HUES64 (cell line): Measurements from ENCODE around the gene ADPRH.
"Not testable (repeated sequence)": the region's sequence is repeated elsewhere in the genome, so short reads cannot be mapped to it uniquely, and the experiment has no call there.

ENCODE experiments used
- H3K27ac ChIP-seq: 2 replicates; pipeline ENCODE4 v1.7.0; 2013; ENCODE audit warnings: low read depth, low read length, inconsistent platforms
- H3K27me3 ChIP-seq: 2 replicates; pipeline ENCODE4 v1.6.1; 2013; ENCODE audit warnings: mild to moderate bottlenecking, low read length; ENCODE audit not compliant: insufficient read depth
- H3K36me3 ChIP-seq: 2 replicates; pipeline ENCODE4 v1.6.1; 2013; ENCODE audit warnings: mild to moderate bottlenecking, low read length; ENCODE audit not compliant: insufficient read depth
- H3K4me1 ChIP-seq: 2 replicates; pipeline ENCODE4 v1.6.1; 2013; ENCODE audit warnings: mild to moderate bottlenecking, low read length, moderate library complexity; ENCODE audit not compliant: insufficient read depth
- H3K4me3 ChIP-seq: 2 replicates; pipeline ENCODE4 v1.5.1; 2013; ENCODE audit warnings: mild to moderate bottlenecking, low read length, moderate library complexity
- H3K9ac ChIP-seq: 2 replicates; pipeline ENCODE4 v1.6.1; 2013; ENCODE audit warnings: mild to moderate bottlenecking, low read depth, low read length
- H3K9me3 ChIP-seq: 2 replicates; pipeline ENCODE4 v1.6.1; 2013; ENCODE audit warnings: low read depth, low read length; ENCODE audit not compliant: insufficient read depth
- WGBS: fragments of 150-250, 120-280 bp; methylation state at CpG from one replicate; pipeline ENCODE4 v1.1.7; 2013; ENCODE audit warnings: missing lambda C conversion rate; 5-methylcytosine and 5-hydroxymethylcytosine counted together

ADPRH gene

GRCh38 chr3:119585856-119586570 lies 6.7 kb downstream of the ADPRH start:
- 0 out of 2 replicates have a peak, but pooled peaks cover 3% of the 10 kb centered on the region for H3K27me3 ChIP-seq
- H3K4me1 ChIP-seq: peaks cover 11% of the 10 kb centered on the region
- whole genome bisulfite sequencing: 94% methylated on average over 11 of the region's 11 CpGs
- H3K9me3 ChIP-seq: no peaks in the 10 kb centered on the region; the same call in 1 of the 2 replicates
- no peak overlapping the region for H3K4me3 ChIP-seq
- no peak overlapping the region for H3K27ac ChIP-seq
- H3K9ac ChIP-seq: no peak overlapping the region
- H3K36me3 ChIP-seq: no peaks in the 10 kb centered on the region

- Histone ChIP-seq H3K4me3 (no peak overlapping the region), H3K27ac (no peak overlapping the region)
- 83% methylated on average over 3 of the region's 3 CpGs for WGBS
Measured at GRCh38 chr3:119586733-119587172, 7.5 kb downstream of the ADPRH start.

DNA sequence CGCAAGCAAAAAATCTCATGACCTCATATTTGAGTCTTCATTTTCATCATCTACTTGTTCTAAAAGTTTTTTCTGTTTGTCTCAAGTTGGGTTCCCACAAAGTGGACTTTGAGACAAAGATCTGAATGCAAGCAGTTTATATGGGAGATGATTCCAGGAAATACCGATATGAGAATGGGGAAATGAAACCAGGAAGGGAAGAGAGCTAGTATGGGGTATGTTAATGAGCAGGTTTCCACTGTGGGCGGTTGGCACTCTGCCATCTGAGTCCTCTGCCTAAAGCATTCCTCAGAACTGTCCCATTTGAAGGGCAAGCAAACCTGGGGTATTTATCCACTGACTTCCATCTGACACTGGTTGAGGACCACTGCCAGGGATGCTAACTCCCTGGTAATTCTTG lies 8.8 kb downstream of the ADPRH start:
- Histone ChIP-seq H3K4me3 (no peak overlapping the region), H3K36me3 (no peaks in the 10 kb centered on the region), H3K27ac (no peak overlapping the region), H3K27me3 (no peaks in the 10 kb centered on the region), H3K9ac (no peak overlapping the region), H3K4me1 (peaks cover 11% of the 10 kb centered on the region), H3K9me3 (no peaks in the 10 kb centered on the region; the same call in 1 of the 2 replicates)
- 90% methylated on average over 3 of the region's 3 CpGs for WGBS

More at GRCh38 chr3:119586733-119587172, 7.5 kb downstream of the ADPRH start:
- peaks cover 11% of the 10 kb centered on the region for H3K4me1 ChIP-seq
- no peak overlapping the region for H3K9ac ChIP-seq
- H3K27me3 ChIP-seq: no peaks in the 10 kb centered on the region
- H3K9me3 ChIP-seq: no peaks in the 10 kb centered on the region; the same call in 1 of the 2 replicates
- no peaks in the 10 kb centered on the region for H3K36me3 ChIP-seq

DNA sequence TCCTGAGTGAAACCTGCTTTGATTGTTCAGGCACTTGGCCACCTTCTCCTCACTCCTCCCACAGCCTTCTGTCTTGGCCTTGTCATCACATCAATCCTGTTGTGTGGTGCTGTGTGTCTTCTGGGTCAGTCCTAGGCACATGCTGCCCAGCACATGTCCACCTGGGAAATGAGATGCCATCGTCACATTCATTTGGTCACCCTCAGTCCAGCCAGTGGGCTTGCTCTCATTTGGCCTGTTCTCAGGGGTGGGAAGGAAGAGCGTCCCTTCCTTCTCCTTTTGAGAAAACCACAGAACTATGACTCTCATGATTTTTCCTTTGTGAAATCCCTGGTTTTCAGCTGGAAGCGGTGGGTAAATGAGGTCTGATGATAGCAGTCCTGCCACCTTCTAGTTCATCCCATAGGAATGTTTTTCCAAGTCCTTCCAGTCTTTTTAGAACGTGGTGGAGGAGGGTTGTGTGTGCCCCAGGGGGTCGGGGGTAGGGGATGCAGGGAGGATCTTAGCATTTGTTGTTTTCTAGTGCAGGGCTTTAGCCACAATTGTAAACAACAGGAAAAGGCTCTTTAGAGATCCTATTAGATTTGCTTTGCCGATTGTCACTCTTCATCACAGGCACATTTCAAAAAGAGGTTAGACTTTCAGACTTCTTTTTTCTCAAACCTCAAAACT lies 9.9 kb downstream of the ADPRH start:
- H3K9ac ChIP-seq: no peak overlapping the region
- peaks cover 11% of the 10 kb centered on the region for H3K4me1 ChIP-seq
- no peaks in the 10 kb centered on the region; the same call in 1 of the 2 replicates for H3K9me3 ChIP-seq
- no peaks in the 10 kb centered on the region for H3K27me3 ChIP-seq
- no peak overlapping the region; the same call in 1 of the 2 replicates for H3K27ac ChIP-seq
- WGBS: 57% methylated on average over 6 of the region's 6 CpGs
- no peak overlapping the region for H3K4me3 ChIP-seq
- no peaks in the 10 kb centered on the region for H3K36me3 ChIP-seq

GRCh38 chr3:119590706-119591105 lies 11.4 kb downstream of the ADPRH start:
- Histone ChIP-seq H3K27ac (no peak overlapping the region), H3K4me3 (no peak overlapping the region), H3K9me3 (no peaks in the 10 kb centered on the region; the same call in 1 of the 2 replicates), H3K4me1 (peaks cover 11% of the 10 kb centered on the region), H3K27me3 (no peaks in the 10 kb centered on the region), H3K36me3 (no peaks in the 10 kb centered on the region), H3K9ac (no peak overlapping the region)
- WGBS: 88% methylated on average over 1 of the region's 1 CpG

- Histone ChIP-seq H3K27ac (no peak overlapping the region), H3K4me3 (no peak overlapping the region)
- 86% methylated on average over 1 of the region's 1 CpG for whole genome bisulfite sequencing
Measured at GRCh38 chr3:119592861-119593260, 13.6 kb downstream of the ADPRH start.

DNA sequence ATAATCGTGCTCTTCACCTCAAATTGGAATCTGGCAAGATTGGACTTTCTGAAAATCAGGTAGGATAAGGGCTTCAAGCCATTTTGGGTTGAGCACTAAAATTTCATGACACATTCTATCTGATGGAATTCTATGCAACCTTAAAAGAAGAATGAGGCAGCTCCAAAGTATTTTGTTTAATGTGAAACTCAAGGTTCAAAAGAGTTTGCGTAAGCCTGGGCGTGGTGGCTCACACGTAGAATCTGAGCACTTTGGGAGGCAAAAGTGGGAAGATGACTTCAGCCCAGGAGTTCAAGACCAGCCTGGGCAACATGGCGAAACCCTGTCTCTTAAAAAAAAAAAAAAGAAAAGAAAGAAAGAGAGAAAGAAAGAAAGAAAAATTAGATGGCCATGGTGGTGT lies 14.8 kb downstream of the ADPRH start:
- H3K9me3 ChIP-seq: no peaks in the 10 kb centered on the region; the same call in 1 of the 2 replicates
- peaks cover 10% of the 10 kb centered on the region for H3K4me1 ChIP-seq
- no peak overlapping the region for H3K9ac ChIP-seq
- H3K4me3 ChIP-seq: no peak overlapping the region
- H3K27me3 ChIP-seq: no peaks in the 10 kb centered on the region
- H3K27ac ChIP-seq: no peak overlapping the region
- H3K36me3 ChIP-seq: no peaks in the 10 kb centered on the region
- 93% methylated on average over 5 of the region's 5 CpGs for WGBS

More at GRCh38 chr3:119592861-119593260, 13.6 kb downstream of the ADPRH start:
- Histone ChIP-seq H3K9ac (no peak overlapping the region), H3K36me3 (no peaks in the 10 kb centered on the region), H3K9me3 (no peaks in the 10 kb centered on the region; the same call in 1 of the 2 replicates), H3K4me1 (peaks cover 11% of the 10 kb centered on the region), H3K27me3 (no peaks in the 10 kb centered on the region)

- H3K9me3 ChIP-seq, H3K4me3 ChIP-seq, H3K36me3 ChIP-seq, H3K4me1 ChIP-seq, H3K27me3 ChIP-seq, H3K27ac ChIP-seq, H3K9ac ChIP-seq: not testable (repeated sequence)
- WGBS: 83% methylated on average over 1 of the region's 1 CpG
Measured at GRCh38 chr3:119594929-119595328, 15.6 kb downstream of the ADPRH start.

DNA sequence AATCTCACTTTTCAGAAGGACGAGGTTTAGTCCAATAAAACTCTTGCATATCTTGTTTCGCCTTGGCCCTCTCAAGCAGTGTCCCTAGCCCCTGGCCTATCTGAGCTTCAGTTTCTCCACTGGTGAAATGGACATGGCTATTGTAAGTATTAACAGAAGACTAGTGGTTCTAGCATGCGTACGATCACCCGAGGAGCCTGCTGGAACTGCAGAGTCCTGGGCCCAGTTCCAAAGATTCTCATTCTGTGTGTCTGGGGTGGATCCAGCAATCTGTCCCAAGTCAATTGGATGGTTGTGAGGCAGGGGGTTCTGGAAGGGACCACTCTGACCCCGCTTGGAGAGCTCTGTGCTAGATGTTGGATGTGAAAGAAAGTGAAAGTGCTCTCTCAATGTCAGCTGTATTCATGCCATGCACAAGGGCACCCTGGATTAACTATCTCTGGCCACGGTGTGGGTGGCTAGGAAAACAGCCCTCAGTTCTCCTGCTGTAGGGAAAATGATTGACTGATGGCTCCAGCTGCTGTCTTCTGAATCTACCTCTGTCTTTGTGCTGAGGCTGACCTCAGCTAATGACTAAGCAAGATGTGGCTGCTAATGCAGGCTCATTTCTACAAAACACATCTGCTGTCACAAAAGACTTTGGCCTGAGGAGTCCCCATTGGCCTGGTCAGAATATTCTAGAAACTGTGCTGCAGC lies 16.5 kb downstream of the ADPRH start:
- 91% methylated on average over 7 of the region's 7 CpGs for WGBS
- Histone ChIP-seq H3K27me3 (no peaks in the 10 kb centered on the region), H3K27ac (no peak overlapping the region), H3K36me3 (no peaks in the 10 kb centered on the region), H3K4me3 (no peak overlapping the region), H3K4me1 (no peaks in the 10 kb centered on the region), H3K9ac (no peak overlapping the region), H3K9me3 (no peaks in the 10 kb centered on the region)

- H3K9ac ChIP-seq: no peak overlapping the region
- WGBS: 91% methylated on average over 6 of the region's 6 CpGs
Measured at GRCh38 chr3:119596398-119596797, 17.1 kb downstream of the ADPRH start.

More at GRCh38 chr3:119596398-119596797, 17.1 kb downstream of the ADPRH start:
- H3K4me1 ChIP-seq: no peaks in the 10 kb centered on the region
- H3K36me3 ChIP-seq: no peaks in the 10 kb centered on the region
- H3K27me3 ChIP-seq: no peaks in the 10 kb centered on the region
- no peaks in the 10 kb centered on the region for H3K9me3 ChIP-seq
- no peak overlapping the region for H3K27ac ChIP-seq
- H3K4me3 ChIP-seq: no peak overlapping the region
